ENCODE results near the gene HGFAC. TPM values are rescaled to one million over a fixed set of nuclear protein-coding genes. Genes with fewer than 3 reads are reported as not detected.
"Not testable (repeated sequence)": the region's sequence is repeated elsewhere in the genome, so short reads cannot be mapped to it uniquely, and the experiment has no call there.

HGFAC gene
- total RNA-seq, 1 donor = not detected

GRCh38 chr4:3406431-3406830 is 35.3 kb upstream of the HGFAC start:
- no peak for TF ChIP-seq CTCF (IDR thresholded peaks at IDR 0.05; ENCODE audit: insufficient read depth, low read length)
- H3K4me3 ChIP-seq (ENCODE audit: low read depth, low read length) = no peak overlapping the region
- DNase-seq (ENCODE audit: low read depth) = no peak

GRCh38 chr4:3407171-3407771 is 34.5 kb upstream of the HGFAC start:
- no peak for TF ChIP-seq CTCF (IDR thresholded peaks at IDR 0.05; ENCODE audit: insufficient read depth, low read length)
- DNase-seq (ENCODE audit: low read depth) = no peak
- H3K4me3 ChIP-seq (ENCODE audit: low read depth, low read length) = no peak overlapping the region

GRCh38 chr4:3407930-3408792 is 33.6 kb upstream of the HGFAC start:
- no peak for DNase-seq (ENCODE audit: low read depth)
- no peak for TF ChIP-seq CTCF (IDR thresholded peaks at IDR 0.05; ENCODE audit: insufficient read depth, low read length)
- no peak overlapping the region for H3K4me3 ChIP-seq (ENCODE audit: low read depth, low read length)

- H3K4me3 ChIP-seq (ENCODE audit: low read depth, low read length) = no peak overlapping the region
- DNase-seq (ENCODE audit: low read depth) = no peak
- no peak for TF ChIP-seq CTCF (IDR thresholded peaks at IDR 0.05; ENCODE audit: insufficient read depth, low read length)
Observed at GRCh38 chr4:3408793-3409330, 32.9 kb upstream of the HGFAC start.

- DNase-seq (ENCODE audit: low read depth) = no peak
- no peak for TF ChIP-seq CTCF (IDR thresholded peaks at IDR 0.05; ENCODE audit: insufficient read depth, low read length)
- H3K4me3 ChIP-seq (ENCODE audit: low read depth, low read length) = no peak overlapping the region
Observed at GRCh38 chr4:3409571-3410091, 32.1 kb upstream of the HGFAC start.

- H3K4me3 ChIP-seq (ENCODE audit: low read depth, low read length) = no peak overlapping the region
- no peak for DNase-seq (ENCODE audit: low read depth)
- TF ChIP-seq CTCF (IDR thresholded peaks at IDR 0.05; ENCODE audit: insufficient read depth, low read length) = no peak
Observed at GRCh38 chr4:3410401-3411135, 31.2 kb upstream of the HGFAC start.

GRCh38 chr4:3411190-3411589 is 30.6 kb upstream of the HGFAC start:
- DNase-seq (ENCODE audit: low read depth) = not testable (repeated sequence)

More at GRCh38 chr4:3411190-3411589, 30.6 kb upstream of the HGFAC start:
- H3K4me3 ChIP-seq (ENCODE audit: low read depth, low read length) = not testable (repeated sequence)

All from fibroblast of the aortic adventitia (primary cell).